Skeletal muscle satellite cell (primary cell): ENCODE data around the gene TUBB8B.
"Not testable (repeated sequence)": the region's sequence is repeated elsewhere in the genome, so short reads cannot be mapped to it uniquely, and the experiment has no call there.

Experiments
- H3K27me3 ChIP-seq: 2 replicates; pipeline ENCODE4 v1.7.0; 2013; ENCODE audit warnings: low read length; ENCODE audit not compliant: control insufficient read depth, insufficient read depth
- H3K36me3 ChIP-seq: 2 replicates; pipeline ENCODE4 v1.7.0; 2013; ENCODE audit warnings: mild to moderate bottlenecking, control low read depth, low read length; ENCODE audit not compliant: insufficient read depth
- H3K4me1 ChIP-seq: 2 replicates; pipeline ENCODE4 v1.7.0; 2013; ENCODE audit warnings: low read length; ENCODE audit not compliant: control insufficient read depth, insufficient read depth
- H3K4me2 ChIP-seq: 2 replicates; pipeline ENCODE4 v1.7.0; 2013; ENCODE audit warnings: mild to moderate bottlenecking, low read length
- H3K4me3 ChIP-seq: 2 replicates; pipeline ENCODE4 v1.7.0; 2013; ENCODE audit warnings: low read length
- H3K9ac ChIP-seq: 2 replicates; pipeline ENCODE4 v1.7.0; 2013; ENCODE audit warnings: mild to moderate bottlenecking, low read depth, low read length, moderate library complexity
- H3K9me3 ChIP-seq: replicated peaks from 2 replicates; pipeline ENCODE4 v1.7.0; 2013; ENCODE audit warnings: mild to moderate bottlenecking, control low read depth, low read length

The TUBB8B gene

DNA sequence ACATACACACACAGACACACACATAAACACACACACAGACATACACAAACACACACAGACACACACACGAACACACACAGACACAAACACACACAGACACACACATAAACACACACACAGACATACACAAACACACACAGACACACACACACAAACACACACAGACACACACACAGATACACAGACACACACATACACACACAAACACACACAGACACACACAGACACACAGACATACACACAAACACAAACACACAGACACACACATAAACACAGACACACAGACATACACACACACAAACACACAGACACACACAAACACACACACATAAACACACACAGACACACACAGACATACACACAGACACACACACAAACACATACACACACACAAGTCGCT, 31.5 kb upstream of the TUBB8B start:
- not testable (repeated sequence) for H3K4me1 ChIP-seq, H3K9me3 ChIP-seq, H3K9ac ChIP-seq, H3K27me3 ChIP-seq, H3K4me2 ChIP-seq, H3K4me3 ChIP-seq, H3K36me3 ChIP-seq

DNA sequence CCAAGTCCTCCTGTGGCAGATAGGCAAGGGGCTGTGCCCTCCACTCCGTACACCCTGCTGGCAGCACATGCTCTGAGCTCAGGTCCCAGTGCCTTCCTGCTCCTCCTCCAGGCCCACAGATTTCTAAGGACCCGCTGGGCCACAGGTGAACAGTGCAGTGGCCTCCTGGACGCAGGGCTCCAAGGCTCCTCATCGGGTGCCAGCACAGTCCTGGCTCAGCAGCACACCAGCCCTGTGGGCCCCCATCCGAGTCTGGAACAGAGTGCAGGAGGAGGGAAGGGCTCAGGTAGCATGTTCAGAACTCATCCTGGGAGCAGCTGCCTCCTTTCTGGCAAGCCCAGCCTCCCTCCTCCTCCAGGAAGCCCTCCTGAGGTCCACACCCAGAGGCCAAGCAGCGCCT, 30.8 kb upstream of the TUBB8B start:
- H3K4me3 ChIP-seq, H3K9me3 ChIP-seq, H3K4me1 ChIP-seq, H3K36me3 ChIP-seq, H3K9ac ChIP-seq, H3K4me2 ChIP-seq, H3K27me3 ChIP-seq: not testable (repeated sequence)

DNA sequence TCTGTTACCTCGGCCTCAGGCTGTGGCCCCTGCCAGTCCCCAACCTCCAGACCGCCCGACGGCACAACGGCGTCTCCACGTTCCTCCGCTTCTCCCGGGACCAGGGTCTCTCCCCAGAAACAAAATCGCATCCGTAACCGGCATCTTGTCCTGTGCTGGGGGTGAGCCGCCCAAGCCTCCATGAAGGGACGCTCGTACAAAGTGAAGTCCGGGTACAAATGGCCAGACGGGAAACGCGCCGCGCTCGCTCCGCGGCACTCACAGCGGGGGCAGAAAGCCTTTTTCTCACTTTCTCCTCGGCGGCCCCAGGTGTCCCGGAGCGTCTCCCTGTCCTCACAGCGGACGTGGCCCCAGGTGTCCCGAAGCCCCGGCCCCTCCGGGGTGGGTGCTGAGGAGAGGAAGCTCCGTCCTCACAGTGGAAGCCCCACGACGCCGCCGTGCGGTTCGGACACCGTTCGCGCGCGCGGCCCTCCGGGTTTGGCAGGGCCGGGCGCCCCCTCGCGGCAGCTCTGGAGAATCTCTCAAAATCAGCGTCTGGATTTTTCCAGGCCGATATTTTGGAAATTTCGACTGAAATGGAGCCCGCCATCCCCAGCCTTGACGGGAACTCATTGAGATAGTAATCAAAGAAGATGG, 26.2 kb upstream of the TUBB8B start:
- not testable (repeated sequence) for H3K9me3 ChIP-seq, H3K4me1 ChIP-seq, H3K36me3 ChIP-seq, H3K4me3 ChIP-seq, H3K27me3 ChIP-seq, H3K4me2 ChIP-seq, H3K9ac ChIP-seq

DNA sequence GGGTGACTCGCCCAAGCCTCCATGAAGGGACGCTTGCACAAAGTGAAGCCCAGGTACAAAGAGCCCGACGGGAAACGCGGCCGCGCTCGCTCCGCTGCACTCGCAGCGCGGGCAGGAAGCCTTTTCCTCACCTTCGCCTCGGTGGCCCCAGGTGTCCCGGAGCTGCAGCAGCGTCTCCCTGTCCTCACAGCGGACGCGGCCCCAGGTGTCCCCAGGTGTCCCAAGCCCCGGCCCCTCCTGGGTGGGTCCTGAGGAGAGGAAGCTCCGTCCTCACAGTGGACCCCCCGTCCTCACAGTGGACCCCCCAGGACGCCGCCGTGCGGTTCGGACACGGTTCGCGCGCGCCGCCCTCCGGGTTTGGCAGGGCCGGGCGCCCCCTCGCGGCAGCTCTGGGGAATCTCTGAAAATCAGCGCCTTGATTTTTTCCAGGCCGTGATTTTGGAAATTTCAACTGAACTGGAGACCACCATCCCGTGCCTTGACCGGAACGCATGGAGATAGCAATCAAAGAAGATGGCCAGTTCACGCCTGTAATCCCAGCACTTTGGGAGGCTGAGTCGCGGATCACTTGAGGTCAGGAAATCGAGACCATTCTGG, 23.9 kb upstream of the TUBB8B start:
- not testable (repeated sequence) for H3K27me3 ChIP-seq, H3K36me3 ChIP-seq, H3K4me2 ChIP-seq, H3K4me1 ChIP-seq, H3K9me3 ChIP-seq, H3K9ac ChIP-seq, H3K4me3 ChIP-seq

GRCh38 chr18:67701-68100, 18.3 kb upstream of the TUBB8B start:
- not testable (repeated sequence) for H3K9me3 ChIP-seq, H3K4me1 ChIP-seq, H3K9ac ChIP-seq, H3K4me2 ChIP-seq, H3K27me3 ChIP-seq, H3K4me3 ChIP-seq, H3K36me3 ChIP-seq

GRCh38 chr18:64279-64678, 14.9 kb upstream of the TUBB8B start:
- H3K36me3 ChIP-seq, H3K4me3 ChIP-seq, H3K4me1 ChIP-seq, H3K9ac ChIP-seq, H3K27me3 ChIP-seq, H3K4me2 ChIP-seq, H3K9me3 ChIP-seq: not testable (repeated sequence)

DNA sequence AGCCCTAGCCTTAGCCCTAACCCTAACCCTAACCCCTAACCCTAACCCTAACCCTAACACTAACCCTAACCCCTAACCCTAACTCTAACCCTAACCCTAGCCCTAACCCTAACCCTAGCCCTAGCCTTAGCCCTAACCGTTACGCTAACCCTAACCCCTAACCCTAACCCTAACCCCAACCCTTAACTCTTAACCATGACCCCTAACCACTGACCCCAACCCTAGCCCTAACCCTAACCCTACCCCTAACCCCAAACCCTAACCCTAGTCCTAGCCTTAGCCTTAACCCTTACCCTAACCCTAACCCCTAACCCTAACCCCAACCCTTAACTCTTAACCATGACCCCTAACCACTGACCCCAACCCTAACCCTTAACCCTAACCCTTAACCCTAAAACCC, 14.2 kb upstream of the TUBB8B start:
- not testable (repeated sequence) for H3K4me3 ChIP-seq, H3K27me3 ChIP-seq, H3K9ac ChIP-seq, H3K36me3 ChIP-seq, H3K9me3 ChIP-seq, H3K4me2 ChIP-seq, H3K4me1 ChIP-seq

DNA sequence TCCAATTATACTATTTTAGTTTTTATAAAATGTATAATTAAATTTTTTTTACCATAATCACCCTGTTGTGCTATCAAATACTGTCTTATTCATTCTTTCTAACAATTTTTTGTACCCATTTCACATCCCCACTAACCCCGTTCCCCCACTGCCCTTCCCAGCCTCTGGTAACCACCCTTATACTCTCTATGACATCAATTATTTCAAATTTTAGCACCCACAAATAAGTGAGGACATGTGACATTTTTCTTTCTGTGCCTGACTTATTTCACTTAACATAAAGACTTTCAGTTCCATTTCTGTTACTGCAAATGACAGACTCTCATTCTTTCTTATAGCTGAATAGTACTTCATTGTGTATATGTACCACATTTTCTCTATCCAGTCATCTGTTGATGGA, 5.0 kb upstream of the TUBB8B start:
- H3K4me1 ChIP-seq, H3K9me3 ChIP-seq, H3K4me2 ChIP-seq, H3K27me3 ChIP-seq, H3K36me3 ChIP-seq, H3K4me3 ChIP-seq, H3K9ac ChIP-seq: not testable (repeated sequence)

- not testable (repeated sequence) for H3K4me2 ChIP-seq, H3K9ac ChIP-seq, H3K4me3 ChIP-seq, H3K4me1 ChIP-seq, H3K36me3 ChIP-seq, H3K9me3 ChIP-seq, H3K27me3 ChIP-seq
Measured at GRCh38 chr18:48696-49095, 719 bp downstream of the TUBB8B start.

- H3K9me3 ChIP-seq, H3K27me3 ChIP-seq, H3K36me3 ChIP-seq, H3K4me3 ChIP-seq, H3K9ac ChIP-seq, H3K4me1 ChIP-seq, H3K4me2 ChIP-seq: not testable (repeated sequence)
Measured at GRCh38 chr18:13177-13576, 36.2 kb downstream of the TUBB8B start.

DNA sequence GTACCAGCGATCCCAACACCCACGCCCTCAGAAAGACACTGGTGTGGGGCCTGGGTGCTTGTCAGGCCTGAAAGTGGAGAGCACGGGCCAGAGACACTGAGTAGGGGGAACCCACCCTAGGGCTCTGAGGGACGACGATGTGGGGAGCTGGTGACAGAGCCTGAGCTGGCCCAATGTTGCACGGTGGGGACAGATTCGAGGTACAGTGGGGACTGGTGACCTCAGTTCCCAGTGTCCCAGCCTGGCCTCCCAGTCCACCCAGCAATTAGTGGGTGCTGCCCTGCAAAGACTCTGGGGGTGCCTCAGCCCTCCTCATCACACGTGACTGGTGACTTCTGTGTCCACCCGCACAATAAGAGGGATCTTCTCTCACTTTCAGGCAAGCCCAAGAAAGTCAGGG, 36.6 kb downstream of the TUBB8B start:
- not testable (repeated sequence) for H3K27me3 ChIP-seq, H3K9ac ChIP-seq, H3K4me1 ChIP-seq, H3K4me2 ChIP-seq, H3K36me3 ChIP-seq, H3K9me3 ChIP-seq, H3K4me3 ChIP-seq

DNA sequence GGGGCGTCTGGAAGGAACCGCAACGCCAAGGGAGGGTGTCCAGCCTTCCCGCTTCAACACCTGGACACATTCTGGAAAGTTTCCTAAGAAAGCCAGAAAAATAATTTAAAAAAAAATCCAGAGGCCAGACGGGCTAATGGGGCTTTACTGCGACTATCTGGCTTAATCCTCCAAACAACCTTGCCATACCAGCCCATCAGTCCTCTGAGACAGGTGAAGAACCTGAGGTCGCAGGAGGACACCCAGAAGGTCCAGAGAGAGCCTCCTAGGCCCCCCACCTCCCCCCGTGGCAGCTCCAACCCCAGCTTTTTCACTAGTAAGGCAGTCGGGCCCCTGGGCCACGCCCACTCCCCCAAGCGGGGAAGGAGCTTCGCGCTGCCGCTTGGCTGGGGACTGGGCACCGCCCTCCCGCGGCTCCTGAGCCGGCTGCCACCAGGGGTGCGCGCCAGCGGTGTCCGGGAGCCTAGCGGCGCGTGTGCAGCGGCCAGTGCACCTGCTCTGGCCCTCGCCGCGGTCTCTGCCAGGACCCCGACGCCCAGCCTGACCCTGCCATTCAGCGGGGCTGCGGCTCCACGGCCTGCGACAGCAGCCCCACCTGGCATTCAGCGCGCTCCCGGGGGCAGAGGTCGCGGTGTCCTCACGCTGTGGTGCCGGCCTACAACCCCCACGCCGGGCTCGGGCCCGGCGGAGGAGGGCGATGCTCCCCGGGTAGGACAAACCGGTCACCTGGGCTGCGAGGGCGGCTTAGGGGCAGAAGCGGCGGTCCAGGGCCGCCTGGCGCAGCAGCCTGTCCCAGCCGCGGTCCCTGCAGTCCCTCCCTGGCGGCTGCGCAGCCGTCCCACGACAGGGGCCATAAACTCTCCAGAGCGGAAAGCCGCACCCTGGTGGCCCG, 37.8 kb downstream of the TUBB8B start:
- H3K36me3 ChIP-seq, H3K4me2 ChIP-seq, H3K4me1 ChIP-seq, H3K27me3 ChIP-seq, H3K9ac ChIP-seq, H3K9me3 ChIP-seq, H3K4me3 ChIP-seq: not testable (repeated sequence)
